Stimulated activated naive CD4-positive, alpha-beta T cell treated with Interleukin-2 at 50 U/mL for 16 hours (primary cell): ENCODE data around the gene SP2.
A peak's percentile ranks its signal among the peaks of the same experiment; 100 is the strongest.
"Not testable (repeated sequence)": the region's sequence is repeated elsewhere in the genome, so short reads cannot be mapped to it uniquely, and the experiment has no call there.

ENCODE experiments used
- DNase-seq: peaks from one replicate; lab custom pipeline; 2025; lab: John Stamatoyannopoulos, UW

SP2 gene

DNA sequence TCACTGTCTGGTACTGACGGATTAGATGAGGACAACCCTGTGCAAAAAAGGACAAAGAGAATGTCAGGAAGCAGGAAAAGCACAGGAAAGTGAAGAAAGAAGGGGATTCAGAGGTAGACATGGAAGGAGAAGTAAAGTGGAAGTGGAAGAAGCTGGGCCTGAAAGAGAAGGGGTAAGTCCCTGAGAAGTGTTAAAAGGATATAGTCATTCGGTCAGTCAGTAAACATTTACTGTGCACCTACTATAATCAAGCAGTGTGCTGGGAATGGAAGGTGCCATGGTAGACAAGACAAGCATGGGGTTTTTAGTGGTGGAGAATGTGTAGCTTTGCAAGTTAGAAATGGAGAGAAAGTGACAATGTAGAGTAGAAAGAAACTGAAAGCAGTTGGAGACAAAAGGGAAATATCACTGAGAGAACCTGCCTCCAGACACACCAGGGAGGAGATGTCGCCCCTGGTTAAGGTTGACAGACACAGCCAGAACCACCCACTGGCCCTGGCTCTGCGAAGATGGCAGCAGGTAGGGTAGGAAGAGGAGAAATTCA lies 4.4 kb upstream of the SP2 start:
- DNase-seq, result no peak

GRCh38 chr17:47894498-47895346 lies 1.3 kb upstream of the SP2 start:
- no peak for DNase-seq

DNA sequence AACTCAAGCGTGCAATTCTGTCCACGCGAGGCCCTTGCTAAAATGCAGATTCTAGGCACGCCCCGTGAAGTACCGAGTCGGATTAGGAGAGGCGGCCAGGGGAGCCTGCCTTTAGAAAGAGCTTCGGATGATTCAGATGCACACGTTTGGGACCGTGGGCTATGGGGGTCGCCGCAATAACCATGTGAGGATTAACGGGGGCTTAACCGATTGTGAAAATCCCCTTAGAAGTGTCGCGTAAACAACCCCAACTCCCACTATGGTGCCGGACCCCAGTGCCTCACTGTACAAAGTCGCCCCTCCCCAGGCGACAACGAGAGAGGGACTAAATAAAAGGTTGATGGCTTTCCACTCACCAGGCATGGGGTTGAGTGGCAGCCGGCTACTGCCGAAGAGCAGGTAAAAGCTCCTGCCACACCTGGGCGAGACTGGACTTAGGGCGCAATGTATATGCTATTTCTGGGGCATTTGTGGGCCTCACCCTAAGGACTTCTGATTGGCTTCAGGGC lies 635 bp upstream of the SP2 start:
- peak; percentile 17 for DNase-seq

- DNase-seq, result no peak
These were observed 845 bp downstream of the SP2 start for GRCh38 chr17:47896672-47897490.

DNA sequence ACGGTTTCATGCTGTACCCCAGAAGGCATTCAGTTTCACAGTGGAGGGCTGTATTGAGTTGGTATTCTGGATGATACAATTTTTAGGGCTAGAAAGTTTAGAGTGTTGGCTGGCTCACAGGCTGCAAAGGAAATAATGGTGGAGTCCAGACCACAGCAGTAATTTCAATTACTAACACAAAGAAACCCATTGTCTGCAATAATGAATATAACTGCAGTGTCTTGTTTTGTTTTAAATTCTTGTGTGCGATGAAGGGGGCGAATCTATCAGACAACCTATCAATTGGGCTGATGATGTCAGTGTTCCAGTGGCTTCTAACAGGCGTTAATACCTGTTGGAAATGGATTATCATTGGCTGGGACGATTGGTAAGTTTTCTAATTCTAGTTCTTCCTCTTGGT lies 1.5 kb downstream of the SP2 start:
- no peak for DNase-seq

DNA sequence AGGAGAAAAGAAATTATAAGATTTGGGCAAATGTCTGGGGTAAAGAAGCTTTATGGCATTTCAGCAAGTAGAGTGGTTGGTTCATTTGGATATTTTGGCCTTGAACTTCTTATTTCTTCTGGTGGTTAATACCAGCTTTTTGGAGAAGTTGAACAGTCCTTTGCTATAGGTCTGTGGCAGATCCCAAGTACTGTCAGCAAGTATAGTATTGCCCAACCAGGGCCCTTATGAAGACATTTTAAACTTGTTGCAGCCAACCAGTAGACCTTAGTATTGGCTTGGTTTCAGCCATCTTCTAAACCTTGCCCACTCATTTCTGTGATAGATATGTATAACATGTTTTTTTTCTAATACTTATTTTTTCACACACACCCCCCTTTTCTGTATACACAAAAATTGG lies 2.2 kb downstream of the SP2 start:
- DNase-seq, result no peak

GRCh38 chr17:47899643-47900042 lies 3.6 kb downstream of the SP2 start:
- no peak for DNase-seq

GRCh38 chr17:47901423-47901822 lies 5.4 kb downstream of the SP2 start:
- no peak for DNase-seq

DNA sequence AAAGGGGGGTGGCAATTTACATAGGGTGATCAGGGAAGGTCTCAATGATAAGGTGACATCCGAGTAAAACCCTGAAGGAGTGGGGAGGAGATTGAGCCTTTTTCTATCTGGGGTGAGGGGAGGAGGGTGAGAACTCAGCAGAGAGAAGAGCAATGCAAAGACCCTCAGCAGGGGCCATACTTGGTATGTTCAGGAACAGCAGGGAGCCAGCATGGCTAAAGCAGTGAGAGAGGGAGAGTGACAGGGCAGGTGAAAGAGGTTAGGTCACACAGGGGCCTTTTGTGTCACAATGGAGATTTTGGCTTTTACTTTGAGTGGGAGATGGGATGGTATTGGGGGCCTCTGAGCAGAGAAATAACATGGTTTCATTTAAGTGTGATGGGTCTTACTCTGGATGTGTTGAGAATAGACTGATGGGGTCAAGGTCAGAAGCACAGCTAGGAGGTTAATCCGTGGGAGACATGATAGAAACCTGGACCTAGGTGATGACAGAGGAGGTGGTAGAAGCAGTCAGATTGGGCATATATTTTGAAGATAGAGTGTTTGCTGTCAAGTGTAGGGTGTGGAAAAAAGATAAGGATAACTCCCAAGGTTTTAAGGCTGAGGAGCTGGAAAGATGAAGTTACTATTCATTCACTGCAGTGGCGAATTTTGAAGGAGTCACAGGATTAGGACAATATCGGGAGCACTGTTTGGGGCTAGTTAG lies 6.2 kb downstream of the SP2 start:
- no peak for DNase-seq

DNA sequence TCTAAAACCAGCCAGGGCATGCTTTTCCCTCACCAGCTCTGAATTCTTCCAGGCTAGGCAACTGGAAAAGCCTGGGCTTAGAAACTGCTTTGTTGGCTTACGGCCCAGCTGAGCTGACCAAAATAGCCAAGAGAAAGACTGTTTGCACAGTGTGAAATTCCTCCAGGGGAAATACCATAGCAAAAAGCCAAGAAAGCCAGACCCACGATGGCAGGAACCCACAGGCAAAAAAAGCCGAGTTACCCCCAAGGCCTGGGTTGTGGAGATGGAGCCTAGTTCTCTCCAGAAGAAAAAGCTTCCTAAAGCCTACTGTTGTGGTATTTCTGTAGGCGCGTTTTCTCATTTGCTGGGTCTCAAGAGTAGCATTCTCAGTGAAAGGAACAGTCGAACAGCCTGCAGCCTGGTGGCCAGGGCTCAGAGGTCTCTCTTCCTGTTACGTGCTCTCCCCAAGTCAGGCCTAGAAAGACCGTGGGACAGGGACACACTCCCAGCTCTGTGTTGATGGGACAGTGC lies 9.2 kb downstream of the SP2 start:
- no peak for DNase-seq

- DNase-seq, result no peak
These were observed 10.4 kb downstream of the SP2 start for GRCh38 chr17:47906443-47906842.

DNA sequence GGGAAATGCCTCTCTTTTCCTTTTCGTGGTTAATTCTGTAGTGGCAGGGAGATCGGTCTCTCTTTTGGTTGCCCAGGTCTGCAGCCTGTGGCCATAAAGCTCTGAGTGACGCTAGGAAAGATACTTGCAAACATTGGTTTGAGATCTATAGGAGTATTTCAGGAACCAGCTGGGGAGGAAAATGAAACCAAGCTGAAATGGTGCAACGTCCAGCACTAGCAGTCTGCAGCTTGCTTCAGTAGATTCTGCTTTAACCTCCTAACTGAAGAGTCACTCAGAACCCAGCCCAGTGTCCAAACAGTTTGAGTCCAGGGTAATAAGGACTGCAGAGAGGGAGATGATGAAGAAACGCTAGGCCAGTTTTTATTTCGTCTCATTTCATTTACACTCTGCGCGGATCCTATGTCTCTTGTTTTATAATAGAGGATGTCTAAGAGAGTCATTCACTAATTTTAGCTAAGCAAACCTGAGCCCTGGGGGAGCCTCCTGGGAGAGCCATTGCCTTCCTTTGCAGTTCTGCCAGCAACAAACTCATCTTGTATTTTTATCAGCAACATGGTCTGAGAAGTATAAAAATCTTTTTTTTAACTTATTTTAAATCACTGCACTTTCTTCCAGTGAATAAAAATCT lies 12.0 kb downstream of the SP2 start:
- DNase-seq, result no peak

- DNase-seq, result no peak
These were observed 17.0 kb downstream of the SP2 start for GRCh38 chr17:47913050-47913449.

GRCh38 chr17:47914306-47914948 lies 18.4 kb downstream of the SP2 start:
- no peak for DNase-seq

- no peak for DNase-seq
These were observed 19.9 kb downstream of the SP2 start for GRCh38 chr17:47915776-47916398.

GRCh38 chr17:47916489-47917208 lies 20.6 kb downstream of the SP2 start:
- DNase-seq, result no peak

DNA sequence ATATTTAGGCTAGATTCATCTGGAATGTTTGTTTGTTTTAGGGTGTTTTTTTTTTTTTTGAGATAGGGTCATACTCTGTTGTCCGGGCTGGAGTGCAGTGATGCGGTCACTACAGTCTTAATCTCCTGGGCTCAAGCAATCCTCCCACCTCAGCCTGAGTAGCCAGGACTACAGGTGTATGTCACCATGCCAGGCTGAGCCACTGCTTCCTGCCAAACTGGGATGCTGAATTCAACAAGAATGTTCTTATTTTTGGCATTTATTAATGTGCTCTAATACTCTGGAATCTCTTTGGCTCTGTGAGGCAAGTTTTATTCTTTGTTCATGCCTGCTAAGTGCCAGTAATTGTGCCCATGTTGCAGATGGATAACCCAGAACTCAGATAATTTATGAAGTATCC lies 21.5 kb downstream of the SP2 start:
- no peak for DNase-seq

DNA sequence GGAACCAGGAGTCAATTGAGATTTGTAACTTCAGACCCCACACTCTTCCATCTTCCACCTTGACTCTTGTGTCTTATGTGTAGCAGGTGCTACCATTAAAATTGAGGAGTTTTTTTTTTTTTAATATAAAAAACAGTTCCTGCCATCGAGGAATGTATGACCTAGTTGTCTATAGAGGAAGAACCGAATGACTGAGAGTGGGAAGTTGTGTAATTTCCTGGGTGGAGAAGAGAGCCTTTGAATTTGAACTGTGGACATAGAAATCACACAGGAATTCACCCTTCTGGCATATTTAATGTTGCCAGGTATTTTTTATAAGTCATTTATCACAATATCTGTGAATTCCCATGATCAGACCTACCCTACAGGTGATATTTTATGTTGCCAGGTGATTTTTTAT lies 22.0 kb downstream of the SP2 start:
- no peak for DNase-seq

GRCh38 chr17:47918991-47919390 lies 23.0 kb downstream of the SP2 start:
- DNase-seq, result no peak

DNA sequence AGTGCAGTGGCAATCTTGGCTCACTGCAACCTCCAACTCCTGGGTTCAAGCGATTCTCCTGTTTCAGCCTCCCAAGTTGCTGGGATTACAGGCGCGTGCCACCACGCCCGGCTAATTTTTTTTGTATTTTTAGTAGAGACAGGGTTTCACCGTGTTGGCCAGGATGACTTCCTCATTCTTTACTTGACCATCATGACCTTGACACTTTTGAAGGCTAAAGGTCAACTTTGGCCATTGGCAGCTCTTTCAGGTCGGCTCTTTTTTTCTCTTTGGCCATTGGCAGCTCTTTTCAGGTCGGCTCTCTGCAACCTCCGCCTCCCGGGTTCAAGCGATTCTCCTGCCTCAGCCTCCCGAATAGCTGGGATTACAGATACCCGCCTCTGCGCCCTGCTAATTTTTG lies 23.9 kb downstream of the SP2 start:
- DNase-seq, result not testable (repeated sequence)
